Neural progenitor cell (in vitro differentiated cells): ENCODE data around the gene ACAP2. TPM values are rescaled to one million over a fixed set of nuclear protein-coding genes. Genes with fewer than 3 reads are reported as not detected.

ENCODE experiments used
- DNase-seq: peaks from one replicate; pipeline ENCODE4 v3.0.0-alpha.2; 2016; ENCODE audit warnings: low spot score
- H2AFZ ChIP-seq: fragments of 200-600 bp; sonication (generic); replicated peaks from 2 replicates; pipeline ENCODE4 v1.6.1; 2016; ENCODE audit warnings: antibody characterized with exemption
- H3F3A ChIP-seq: fragments of 200-600 bp; sonication (generic); 2 replicates; pipeline ENCODE4 v1.6.1; 2016; ENCODE audit warnings: antibody characterized with exemption, low read depth
- H3K27ac ChIP-seq: fragments of 200-600 bp; sonication (generic); 2 replicates; pipeline ENCODE4 v1.5.1; 2016; ENCODE audit warnings: mild to moderate bottlenecking
- H3K27me3 ChIP-seq: fragments of 200-600 bp; sonication (generic); 2 replicates; pipeline ENCODE4 v1.6.1; 2016; ENCODE audit warnings: mild to moderate bottlenecking, moderate library complexity
- H3K36me3 ChIP-seq: fragments of 200-600 bp; sonication (generic); 2 replicates; pipeline ENCODE4 v1.5.1; 2016
- H3K4me1 ChIP-seq: fragments of 200-600 bp; sonication (generic); 2 replicates; pipeline ENCODE4 v1.6.1; 2016; ENCODE audit warnings: mixed run types
- H3K4me2 ChIP-seq: fragments of 200-600 bp; sonication (generic); 2 replicates; pipeline ENCODE4 v1.6.1; 2016
- H3K4me3 ChIP-seq: fragments of 200-600 bp; sonication (generic); 2 replicates; pipeline ENCODE4 v1.5.1; 2016
- H3K79me2 ChIP-seq: fragments of 200-600 bp; sonication (generic); 2 replicates; pipeline ENCODE4 v1.6.1; 2016; ENCODE audit warnings: low read depth
- H3K9ac ChIP-seq: fragments of 200-600 bp; sonication (generic); 2 replicates; pipeline ENCODE4 v1.6.1; 2016
- H3K9me3 ChIP-seq: fragments of 200-600 bp; sonication (generic); 2 replicates; pipeline ENCODE4 v1.5.1; 2016; ENCODE audit warnings: low read depth
- H4K20me1 ChIP-seq: fragments of 200-600 bp; sonication (generic); 2 replicates; pipeline ENCODE4 v1.6.1; 2016; ENCODE audit warnings: low read depth
- H3K27ac Mint-ChIP-seq: 3 replicates; pipeline ENCODE4 v1.8.0; 2021; ENCODE audit warnings: mixed read lengths
- H3K27me3 Mint-ChIP-seq: 2 replicates; pipeline ENCODE4 v1.8.0; 2022; ENCODE audit warnings: low read depth, mild to moderate bottlenecking, inconsistent platforms, moderate library complexity, mixed read lengths; ENCODE audit not compliant: insufficient read depth
- H3K36me3 Mint-ChIP-seq: 3 replicates; pipeline ENCODE4 v1.8.0; 2021; ENCODE audit warnings: mixed read lengths
- H3K4me1 Mint-ChIP-seq: 3 replicates; pipeline ENCODE4 v1.8.0; 2021; ENCODE audit warnings: mixed read lengths
- H3K4me3 Mint-ChIP-seq: 3 replicates; pipeline ENCODE4 v1.8.0; 2021; ENCODE audit warnings: mild to moderate bottlenecking, moderate library complexity, mixed read lengths
- H3K9me3 Mint-ChIP-seq: 3 replicates; pipeline ENCODE4 v1.8.0; 2020; ENCODE audit warnings: mixed read lengths
- CTCF ChIP-seq: fragments of 200-600 bp; sonication (generic); IDR thresholded peaks from 2 replicates; pipeline ENCODE4 v1.5.1; 2017; ENCODE audit warnings: antibody characterized with exemption, mild to moderate bottlenecking
- EZH2 ChIP-seq: fragments of 200-600 bp; sonication (generic); IDR thresholded peaks from 2 replicates; pipeline ENCODE4 v1.6.1; 2017; ENCODE audit warnings: antibody characterized with exemption, mild to moderate bottlenecking, moderate library complexity
- EZH2phosphoT487 ChIP-seq: fragments of 200-600 bp; sonication (generic); IDR thresholded peaks from 2 replicates; pipeline ENCODE4 v1.6.1; 2017; ENCODE audit warnings: antibody characterized with exemption
- total RNA-seq: library from RNA; depleted of rRNA; stranded (reverse); fragments of >200 nt; gene quantifications from 2 replicates; pipeline ENCODE4 v1.2.3, GENCODE V29; 2015; ENCODE audit warnings: low replicate concordance

Gene ACAP2
- total RNA-seq, 1 donor from 2014 or later = 68.4 TPM

DNA sequence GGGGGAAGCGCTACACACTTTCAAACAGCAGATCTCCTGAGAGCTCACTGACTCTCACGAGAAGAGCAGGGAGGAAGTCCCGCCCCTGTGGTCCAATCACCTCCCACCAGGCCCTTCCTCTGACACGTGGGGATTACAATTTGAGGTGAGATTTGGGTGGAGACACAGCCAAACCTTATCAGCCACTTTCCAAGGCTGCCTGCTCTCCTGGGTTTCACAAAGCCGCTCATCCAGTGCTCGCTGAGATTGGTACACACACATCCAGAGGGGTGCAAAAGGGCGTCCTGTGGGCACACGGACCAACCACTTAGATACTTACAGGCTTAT lies 195.0 kb downstream of the ACAP2 start:
- H2AFZ ChIP-seq = no peak overlapping the region
- no peaks in the 10 kb centered on the region for H3K9me3 Mint-ChIP-seq
- peaks cover 63% of the 10 kb centered on the region for H3K79me2 ChIP-seq
- H3K9me3 ChIP-seq = no peaks in the 10 kb centered on the region
- no peaks in the 10 kb centered on the region for H3K36me3 ChIP-seq
- H3K4me1 ChIP-seq = peaks cover 23% of the 10 kb centered on the region
- no peaks in the 10 kb centered on the region for H4K20me1 ChIP-seq
- no peaks in the 10 kb centered on the region for H3K27me3 ChIP-seq
- H3K27ac Mint-ChIP-seq = no peak overlapping the region
- no peak overlapping the region for H3K9ac ChIP-seq
- peaks cover 3% of the 10 kb centered on the region for H3K27me3 Mint-ChIP-seq
- DNase-seq = no peak
- no peak for TF ChIP-seq CTCF
- no peak for TF ChIP-seq EZH2phosphoT487
- no peak for TF ChIP-seq EZH2
- no peak overlapping the region for H3K27ac ChIP-seq
- no peak overlapping the region for H3K4me2 ChIP-seq
- no peak overlapping the region for H3K4me3 Mint-ChIP-seq
- H3K36me3 Mint-ChIP-seq = peaks cover 30% of the 10 kb centered on the region
- H3K4me3 ChIP-seq = no peak overlapping the region
- peaks cover 3% of the 10 kb centered on the region for H3F3A ChIP-seq
- peaks cover 48% of the 10 kb centered on the region for H3K4me1 Mint-ChIP-seq

DNA sequence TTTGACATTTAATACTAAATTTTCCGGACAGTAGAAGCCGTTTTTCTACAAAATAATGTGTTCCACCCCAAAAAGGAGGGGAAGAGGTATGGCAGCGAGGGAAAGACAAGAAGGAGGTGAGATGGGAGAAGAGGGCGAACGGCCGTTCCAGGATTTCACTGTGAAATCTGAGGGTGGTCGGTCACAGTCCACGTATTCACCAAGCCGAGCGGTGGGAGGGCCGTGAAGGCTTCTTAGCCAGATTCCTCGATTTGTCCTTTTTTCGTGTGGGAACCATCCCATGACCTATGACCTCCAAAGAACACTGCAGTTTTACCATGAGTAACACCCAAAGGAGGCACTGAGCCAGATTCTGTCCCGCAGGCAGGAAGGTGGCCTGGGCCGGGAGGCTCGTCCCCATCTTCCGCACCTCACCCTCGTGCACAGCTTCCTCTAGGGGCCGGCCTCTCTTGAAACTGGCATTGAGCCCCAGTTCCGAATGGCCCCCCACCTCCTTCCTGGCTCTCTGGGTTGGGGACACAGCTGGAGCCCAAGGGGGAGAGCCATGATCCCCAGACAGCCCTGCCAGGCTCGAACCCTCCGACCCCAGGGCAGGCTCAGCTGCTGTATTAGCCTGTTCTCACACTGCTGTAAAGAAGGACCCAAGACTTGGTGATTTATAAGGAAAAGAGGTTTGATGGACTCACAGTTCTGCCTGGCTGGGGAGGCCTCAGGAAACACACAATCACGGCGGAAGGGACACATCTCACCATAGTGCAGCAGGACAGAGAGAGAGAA lies 195.5 kb downstream of the ACAP2 start:
- H3K4me3 Mint-ChIP-seq = no peak overlapping the region
- no peak for DNase-seq
- peak overlapping the region; percentile 42 for H3K27ac Mint-ChIP-seq

DNA sequence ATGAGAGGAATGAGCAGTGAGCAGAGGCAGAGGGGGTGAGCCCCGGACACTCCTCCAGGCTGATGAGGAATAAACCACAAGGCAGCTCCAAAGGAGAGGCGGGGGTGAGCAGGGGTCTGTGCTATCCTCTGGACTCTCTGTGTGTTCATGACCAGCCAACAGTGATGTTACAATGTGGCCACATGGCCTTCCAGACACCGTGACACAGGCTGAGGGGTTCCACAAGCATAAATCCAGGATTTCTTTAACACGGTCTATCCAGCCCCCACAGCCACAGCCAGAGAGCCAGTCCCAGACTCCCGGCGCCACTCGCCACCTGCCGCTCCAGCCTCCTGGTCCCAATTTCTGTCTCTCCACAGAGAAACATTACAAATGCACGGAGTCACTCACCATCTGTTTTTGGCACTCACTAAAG lies 196.2 kb downstream of the ACAP2 start:
- DNase-seq = no peak
- no peaks in the 10 kb centered on the region for H3K9me3 ChIP-seq
- Mint-ChIP-seq H3K27me3 (peaks cover 2% of the 10 kb centered on the region), H3K27ac (peak overlapping the region; percentile 42), H3K4me1 (peaks cover 37% of the 10 kb centered on the region), H3K9me3 (no peaks in the 10 kb centered on the region), H3K4me3 (no peak overlapping the region), H3K36me3 (peaks cover 31% of the 10 kb centered on the region)
- no peak overlapping the region for H3K9ac ChIP-seq
- no peak overlapping the region for H3K27ac ChIP-seq
- peaks cover 10% of the 10 kb centered on the region for H3K4me1 ChIP-seq
- H3K4me3 ChIP-seq = no peak overlapping the region
- no peak overlapping the region for H3K4me2 ChIP-seq
- H3K27me3 ChIP-seq = no peaks in the 10 kb centered on the region
- TF ChIP-seq EZH2phosphoT487 (no peak), EZH2 (no peak), CTCF (no peak)
- peaks cover 60% of the 10 kb centered on the region for H3K79me2 ChIP-seq
- no peaks in the 10 kb centered on the region for H3K36me3 ChIP-seq
- H2AFZ ChIP-seq = no peak overlapping the region
- H4K20me1 ChIP-seq = no peaks in the 10 kb centered on the region
- H3F3A ChIP-seq = no peaks in the 10 kb centered on the region

More for the DNA sequence above, 195.5 kb downstream of the ACAP2 start:
- H4K20me1 ChIP-seq = no peaks in the 10 kb centered on the region
- no peak overlapping the region for H3K9ac ChIP-seq
- Mint-ChIP-seq H3K4me1 (peaks cover 43% of the 10 kb centered on the region), H3K27me3 (peaks cover 2% of the 10 kb centered on the region), H3K9me3 (no peaks in the 10 kb centered on the region), H3K36me3 (peaks cover 31% of the 10 kb centered on the region)
- H3K4me1 ChIP-seq = peaks cover 17% of the 10 kb centered on the region
- TF ChIP-seq CTCF (no peak), EZH2phosphoT487 (no peak), EZH2 (no peak)
- no peaks in the 10 kb centered on the region for H3F3A ChIP-seq
- peaks cover 63% of the 10 kb centered on the region for H3K79me2 ChIP-seq
- no peaks in the 10 kb centered on the region for H3K36me3 ChIP-seq
- no peaks in the 10 kb centered on the region for H3K27me3 ChIP-seq
- no peak overlapping the region for H3K4me2 ChIP-seq
- no peak overlapping the region for H3K27ac ChIP-seq
- no peak overlapping the region for H2AFZ ChIP-seq
- H3K9me3 ChIP-seq = no peaks in the 10 kb centered on the region
- no peak overlapping the region for H3K4me3 ChIP-seq
